Astrocyte (in vitro differentiated cells and primary cell): ENCODE data around the gene CEP68.

ENCODE experiments used
- EZH2 ChIP-seq: IDR thresholded peaks from 2 replicates; pipeline ENCODE4 v1.6.1; 2012; ENCODE audit warnings: mild to moderate bottlenecking, low read length, inconsistent platforms; ENCODE audit not compliant: insufficient read depth
- TF ChIP-seq, protein P1 (sequence below): IDR thresholded peaks from 2 replicates; pipeline ENCODE4 v1.5.1; 2011; ENCODE audit warnings: low read depth, mild to moderate bottlenecking, inconsistent platforms, low read length, moderate library complexity; ENCODE audit not compliant: insufficient read depth

DNA sequence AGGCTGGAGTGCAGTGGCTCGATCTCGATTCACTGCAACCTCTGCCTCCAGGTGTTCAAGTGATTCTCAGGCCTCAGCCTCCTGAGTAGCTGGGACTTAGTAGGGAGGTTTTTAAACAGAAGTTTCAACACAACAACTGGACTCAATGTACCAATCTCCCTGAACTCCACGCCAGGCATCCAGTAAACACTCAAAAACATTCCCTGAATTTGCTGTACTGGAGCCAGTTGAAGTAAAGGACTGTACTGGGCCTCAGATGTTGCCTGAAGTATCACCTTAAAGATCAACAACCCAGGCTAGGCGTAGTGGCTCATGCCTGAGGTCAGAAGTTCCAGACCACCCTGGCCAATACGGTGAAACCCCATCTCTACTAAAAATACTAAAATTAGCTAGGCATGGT is 51.3 kb downstream of the CEP68 start:
- TF ChIP-seq, protein P1, sequence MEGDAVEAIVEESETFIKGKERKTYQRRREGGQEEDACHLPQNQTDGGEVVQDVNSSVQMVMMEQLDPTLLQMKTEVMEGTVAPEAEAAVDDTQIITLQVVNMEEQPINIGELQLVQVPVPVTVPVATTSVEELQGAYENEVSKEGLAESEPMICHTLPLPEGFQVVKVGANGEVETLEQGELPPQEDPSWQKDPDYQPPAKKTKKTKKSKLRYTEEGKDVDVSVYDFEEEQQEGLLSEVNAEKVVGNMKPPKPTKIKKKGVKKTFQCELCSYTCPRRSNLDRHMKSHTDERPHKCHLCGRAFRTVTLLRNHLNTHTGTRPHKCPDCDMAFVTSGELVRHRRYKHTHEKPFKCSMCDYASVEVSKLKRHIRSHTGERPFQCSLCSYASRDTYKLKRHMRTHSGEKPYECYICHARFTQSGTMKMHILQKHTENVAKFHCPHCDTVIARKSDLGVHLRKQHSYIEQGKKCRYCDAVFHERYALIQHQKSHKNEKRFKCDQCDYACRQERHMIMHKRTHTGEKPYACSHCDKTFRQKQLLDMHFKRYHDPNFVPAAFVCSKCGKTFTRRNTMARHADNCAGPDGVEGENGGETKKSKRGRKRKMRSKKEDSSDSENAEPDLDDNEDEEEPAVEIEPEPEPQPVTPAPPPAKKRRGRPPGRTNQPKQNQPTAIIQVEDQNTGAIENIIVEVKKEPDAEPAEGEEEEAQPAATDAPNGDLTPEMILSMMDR = no peak
- no peak for TF ChIP-seq EZH2
